GM06990 (cell line): ENCODE data around the gene PHYKPL.

Experiments used
- DNase-seq: peaks from one replicate; pipeline ENCODE4 v3.0.0-alpha.2; 2011; ENCODE audit not compliant: insufficient read length; ENCODE audit errors: extremely low read depth
- H3K27me3 ChIP-seq: replicated peaks from 2 replicates; pipeline ENCODE4 v1.6.0; 2011; ENCODE audit warnings: low read length; ENCODE audit not compliant: control insufficient read depth, insufficient read depth
- H3K36me3 ChIP-seq: 2 replicates; pipeline ENCODE4 v1.5.1; 2011; ENCODE audit warnings: low read length; ENCODE audit not compliant: control insufficient read depth, insufficient read depth
- H3K4me3 ChIP-seq: replicated peaks from 2 replicates; pipeline ENCODE4 v1.5.1; 2011; ENCODE audit warnings: low read depth, mild to moderate bottlenecking, control low read depth, low read length
- TF ChIP-seq, protein P1 (sequence below): IDR thresholded peaks from 2 replicates; pipeline ENCODE4 v1.5.1; 2011; ENCODE audit warnings: low read length, control low read depth, mild to moderate bottlenecking, inconsistent platforms; ENCODE audit not compliant: insufficient read depth, poor library complexity, severe bottlenecking

The PHYKPL gene

GRCh38 chr5:178222292-178222691 lies 10.3 kb downstream of the PHYKPL start:
- Histone ChIP-seq H3K4me3 (no peak overlapping the region), H3K36me3 (peaks cover 23% of the 10 kb centered on the region), H3K27me3 (no peaks in the 10 kb centered on the region)
- DNase-seq = no peak
- TF ChIP-seq, protein P1, sequence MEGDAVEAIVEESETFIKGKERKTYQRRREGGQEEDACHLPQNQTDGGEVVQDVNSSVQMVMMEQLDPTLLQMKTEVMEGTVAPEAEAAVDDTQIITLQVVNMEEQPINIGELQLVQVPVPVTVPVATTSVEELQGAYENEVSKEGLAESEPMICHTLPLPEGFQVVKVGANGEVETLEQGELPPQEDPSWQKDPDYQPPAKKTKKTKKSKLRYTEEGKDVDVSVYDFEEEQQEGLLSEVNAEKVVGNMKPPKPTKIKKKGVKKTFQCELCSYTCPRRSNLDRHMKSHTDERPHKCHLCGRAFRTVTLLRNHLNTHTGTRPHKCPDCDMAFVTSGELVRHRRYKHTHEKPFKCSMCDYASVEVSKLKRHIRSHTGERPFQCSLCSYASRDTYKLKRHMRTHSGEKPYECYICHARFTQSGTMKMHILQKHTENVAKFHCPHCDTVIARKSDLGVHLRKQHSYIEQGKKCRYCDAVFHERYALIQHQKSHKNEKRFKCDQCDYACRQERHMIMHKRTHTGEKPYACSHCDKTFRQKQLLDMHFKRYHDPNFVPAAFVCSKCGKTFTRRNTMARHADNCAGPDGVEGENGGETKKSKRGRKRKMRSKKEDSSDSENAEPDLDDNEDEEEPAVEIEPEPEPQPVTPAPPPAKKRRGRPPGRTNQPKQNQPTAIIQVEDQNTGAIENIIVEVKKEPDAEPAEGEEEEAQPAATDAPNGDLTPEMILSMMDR = no peak

DNA sequence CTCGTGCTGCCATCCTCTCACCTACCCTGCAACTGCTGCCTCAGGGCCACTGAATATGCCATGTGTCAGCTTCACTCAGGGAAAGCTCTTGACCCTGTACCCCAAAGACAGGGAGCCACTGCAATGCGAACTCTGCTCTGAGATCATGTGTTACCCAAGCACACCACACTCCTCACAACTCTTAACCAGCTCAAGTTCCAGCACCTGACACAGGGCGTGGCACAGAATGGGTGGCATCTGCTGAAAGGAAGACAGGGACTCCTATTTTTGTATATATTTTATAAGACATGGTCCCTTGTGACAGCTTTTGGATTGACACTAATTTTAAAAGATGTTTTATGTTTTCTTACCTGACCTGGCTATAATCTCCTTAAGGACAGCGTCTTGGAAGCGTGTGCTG lies 10.7 kb downstream of the PHYKPL start:
- no peak overlapping the region for H3K4me3 ChIP-seq
- DNase-seq = no peak
- TF ChIP-seq, protein P1 = no peak
- no peaks in the 10 kb centered on the region for H3K27me3 ChIP-seq
- H3K36me3 ChIP-seq = peaks cover 21% of the 10 kb centered on the region

DNA sequence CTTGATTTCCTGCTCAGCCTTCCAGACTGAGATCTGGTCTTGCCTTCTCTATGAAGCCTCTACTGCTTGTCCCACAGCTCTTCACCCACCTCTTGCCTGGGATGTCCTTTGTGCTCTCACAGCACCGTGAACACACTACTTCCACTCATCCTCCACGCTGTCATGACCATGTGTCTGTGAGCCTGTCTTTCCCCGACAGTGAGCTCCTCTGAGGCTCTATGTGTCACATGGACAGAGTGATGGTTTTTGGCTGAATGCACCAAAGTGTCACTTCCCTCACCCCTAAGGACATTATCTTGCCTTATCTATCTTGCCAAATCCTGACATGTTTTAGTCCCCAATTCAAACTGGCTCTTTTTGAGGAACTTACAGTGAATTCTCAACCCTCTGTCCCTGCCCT lies 11.3 kb downstream of the PHYKPL start:
- no peak for DNase-seq
- Histone ChIP-seq H3K27me3 (no peaks in the 10 kb centered on the region), H3K4me3 (no peak overlapping the region), H3K36me3 (peaks cover 23% of the 10 kb centered on the region)
- TF ChIP-seq, protein P1 = no peak

DNA sequence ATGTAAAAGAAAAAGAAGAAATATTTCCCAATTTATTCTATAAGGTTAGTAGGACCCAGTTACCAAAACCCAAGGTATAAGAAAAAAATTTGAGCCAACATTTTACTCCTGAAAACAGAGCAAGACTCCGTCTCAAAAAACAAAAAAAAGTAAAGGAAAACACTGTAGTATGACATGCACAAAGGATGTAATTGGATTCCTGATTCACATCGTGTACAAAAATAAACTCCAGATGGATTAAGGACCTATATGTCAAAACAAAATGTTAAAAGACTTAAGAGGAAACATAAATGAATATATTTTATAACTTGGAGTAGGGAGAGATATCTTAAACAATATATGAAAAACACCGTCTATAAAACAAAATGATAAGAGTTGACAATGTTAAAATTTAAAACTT lies 13.8 kb downstream of the PHYKPL start:
- Histone ChIP-seq H3K4me3 (no peak overlapping the region), H3K27me3 (no peaks in the 10 kb centered on the region), H3K36me3 (peaks cover 19% of the 10 kb centered on the region)
- TF ChIP-seq, protein P1 = no peak
- DNase-seq = no peak

DNA sequence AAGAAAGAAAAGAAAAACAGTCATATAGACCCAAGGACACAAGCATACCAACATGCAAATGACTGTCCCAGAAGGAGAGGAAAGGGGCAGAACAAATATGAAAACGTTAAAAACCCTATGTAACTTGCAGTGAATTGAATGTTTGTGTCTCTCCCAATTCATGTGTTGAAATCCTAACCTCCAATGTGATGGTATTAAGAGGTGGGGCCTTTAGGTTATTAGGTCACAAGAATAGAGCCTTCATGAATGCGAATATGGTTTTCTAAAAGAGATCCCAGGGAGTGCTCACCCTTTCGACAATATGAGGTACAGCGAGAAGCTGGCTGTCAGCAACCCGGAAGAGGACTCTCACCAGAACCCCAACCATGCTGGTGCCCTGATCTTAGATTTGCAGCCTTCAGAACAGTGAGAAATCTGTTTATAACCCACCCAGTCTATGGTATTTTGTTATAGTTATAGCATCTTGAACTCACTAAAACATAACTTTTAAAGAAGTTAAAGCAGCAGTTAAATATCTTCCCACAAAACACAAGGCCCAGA lies 14.3 kb downstream of the PHYKPL start:
- TF ChIP-seq, protein P1 = no peak
- DNase-seq = no peak
- Histone ChIP-seq H3K4me3 (no peak overlapping the region), H3K27me3 (no peaks in the 10 kb centered on the region), H3K36me3 (peaks cover 20% of the 10 kb centered on the region)

GRCh38 chr5:178216779-178217178 lies 15.8 kb downstream of the PHYKPL start:
- Histone ChIP-seq H3K27me3 (no peaks in the 10 kb centered on the region), H3K4me3 (no peak overlapping the region), H3K36me3 (peaks cover 30% of the 10 kb centered on the region)
- TF ChIP-seq, protein P1 = no peak
- no peak for DNase-seq
